Measurements from ENCODE around the gene ZNF790. TPM values are rescaled to one million over a fixed set of nuclear protein-coding genes. Genes with fewer than 3 reads are reported as not detected.

The ZNF790 gene
- total and polyA plus RNA-seq, 2 of the 13 experiments (the other 11 are each of a cell fraction or from before 2014, with no cell fraction given): 1.3 to 5.3 TPM

GRCh38 chr19:36837906-36838783 is at the start of gene ZNF790 (continued):
- TF ChIP-seq ZNF790 (CRISPR knock-in tag; IDR thresholded peaks at IDR 0.05; ENCODE audit: borderline replicate concordance): no peak
- peak; percentile 79 for TF ChIP-seq ZSCAN9 (CRISPR knock-in tag; IDR thresholded peaks at IDR 0.05; ENCODE audit: borderline replicate concordance)
- TF ChIP-seq FOXA1 (IDR thresholded peaks at IDR 0.05): no peak
- TF ChIP-seq FOXA1 (CRISPR knock-in tag; IDR thresholded peaks at IDR 0.05): no peak
- TF ChIP-seq, protein P1, sequence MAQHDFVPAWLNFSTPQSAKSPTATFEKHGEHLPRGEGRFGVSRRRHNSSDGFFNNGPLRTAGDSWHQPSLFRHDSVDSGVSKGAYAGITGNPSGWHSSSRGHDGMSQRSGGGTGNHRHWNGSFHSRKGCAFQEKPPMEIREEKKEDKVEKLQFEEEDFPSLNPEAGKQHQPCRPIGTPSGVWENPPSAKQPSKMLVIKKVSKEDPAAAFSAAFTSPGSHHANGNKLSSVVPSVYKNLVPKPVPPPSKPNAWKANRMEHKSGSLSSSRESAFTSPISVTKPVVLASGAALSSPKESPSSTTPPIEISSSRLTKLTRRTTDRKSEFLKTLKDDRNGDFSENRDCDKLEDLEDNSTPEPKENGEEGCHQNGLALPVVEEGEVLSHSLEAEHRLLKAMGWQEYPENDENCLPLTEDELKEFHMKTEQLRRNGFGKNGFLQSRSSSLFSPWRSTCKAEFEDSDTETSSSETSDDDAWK (CRISPR knock-in tag; IDR thresholded peaks at IDR 0.05): no peak
- TF ChIP-seq, protein P2, sequence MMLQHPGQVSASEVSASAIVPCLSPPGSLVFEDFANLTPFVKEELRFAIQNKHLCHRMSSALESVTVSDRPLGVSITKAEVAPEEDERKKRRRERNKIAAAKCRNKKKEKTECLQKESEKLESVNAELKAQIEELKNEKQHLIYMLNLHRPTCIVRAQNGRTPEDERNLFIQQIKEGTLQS (CRISPR knock-in tag; IDR thresholded peaks at IDR 0.05): no peak
- TF ChIP-seq PHF21A (CRISPR knock-in tag; IDR thresholded peaks at IDR 0.05): peak; percentile 43; the same call in 1 of the 2 replicates
- TF ChIP-seq ZNF562 (CRISPR knock-in tag; IDR thresholded peaks at IDR 0.05; ENCODE audit: borderline replicate concordance): no peak
- TF ChIP-seq AKNA (CRISPR knock-in tag; IDR thresholded peaks at IDR 0.05; ENCODE audit: borderline replicate concordance): peak; percentile 9; the same call in 1 of the 2 replicates
- no peak for TF ChIP-seq SETDB1 (CRISPR knock-in tag; IDR thresholded peaks at IDR 0.05; ENCODE audit: borderline replicate concordance)
- TF ChIP-seq MTA1 (CRISPR knock-in tag; IDR thresholded peaks at IDR 0.05; ENCODE audit: borderline replicate concordance): no peak
- no peak for TF ChIP-seq ZNF576 (CRISPR knock-in tag; IDR thresholded peaks at IDR 0.05)
- TF ChIP-seq ZNF207 (IDR thresholded peaks at IDR 0.05; ENCODE audit: borderline replicate concordance): no peak
- TF ChIP-seq JARID2 (CRISPR knock-in tag; IDR thresholded peaks at IDR 0.05; ENCODE audit: insufficient replicate concordance): no peak
- TF ChIP-seq CEBPB (IDR thresholded peaks at IDR 0.05; ENCODE audit: borderline replicate concordance, low read depth, low read length): no peak
- TF ChIP-seq, protein P3, sequence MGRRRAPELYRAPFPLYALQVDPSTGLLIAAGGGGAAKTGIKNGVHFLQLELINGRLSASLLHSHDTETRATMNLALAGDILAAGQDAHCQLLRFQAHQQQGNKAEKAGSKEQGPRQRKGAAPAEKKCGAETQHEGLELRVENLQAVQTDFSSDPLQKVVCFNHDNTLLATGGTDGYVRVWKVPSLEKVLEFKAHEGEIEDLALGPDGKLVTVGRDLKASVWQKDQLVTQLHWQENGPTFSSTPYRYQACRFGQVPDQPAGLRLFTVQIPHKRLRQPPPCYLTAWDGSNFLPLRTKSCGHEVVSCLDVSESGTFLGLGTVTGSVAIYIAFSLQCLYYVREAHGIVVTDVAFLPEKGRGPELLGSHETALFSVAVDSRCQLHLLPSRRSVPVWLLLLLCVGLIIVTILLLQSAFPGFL (CRISPR knock-in tag; IDR thresholded peaks at IDR 0.05): no peak
- peak; percentile 58; the same call in 1 of the 2 replicates for TF ChIP-seq BRD4 (CRISPR knock-in tag; IDR thresholded peaks at IDR 0.05)
- TF ChIP-seq ZNF549 (CRISPR knock-in tag; IDR thresholded peaks at IDR 0.05): no peak
- no peak for TF ChIP-seq FLYWCH1 (CRISPR knock-in tag; IDR thresholded peaks at IDR 0.05)
- TF ChIP-seq TAF15 (IDR thresholded peaks at IDR 0.05; ENCODE audit: low read depth, low read length, poor library complexity, severe bottlenecking): no peak
- TF ChIP-seq ZNF883 (CRISPR knock-in tag; IDR thresholded peaks at IDR 0.05; ENCODE audit: not compliant biosample characterization): peak; percentile 71
